ENCODE data around the gene DNAJC18.

The DNAJC18 gene

GRCh38 chr5:139371482-139372435, 67.6 kb downstream of the DNAJC18 start:
- Histone ChIP-seq H3K36me3 (ENCODE audit: control insufficient read depth in 1 of 2, insufficient read depth in 2 of 2, low read length in 2 of 2) (peaks cover 22 to 47% of the 10 kb centered on the region in 2 donors), H3K4me1 (ENCODE audit: control insufficient read depth in 1 of 2, insufficient read depth in 2 of 2, low read length in 2 of 2) (peaks cover 0 to 6% of the 10 kb centered on the region in 2 donors), H3K4me3 (ENCODE audit: low read depth in 1 of 2, low read length in 2 of 2) (no peak overlapping the region), H3K9me3 (ENCODE audit: control insufficient read depth in 1 of 2, low read length in 2 of 2) (no peaks in the 10 kb centered on the region), H3K27ac (ENCODE audit: low read length) (no peak overlapping the region), H3K27me3 (ENCODE audit: low read depth, low read length) (no peaks in the 10 kb centered on the region)

- peaks cover 0 to 6% of the 10 kb centered on the region in 2 donors for H3K4me1 ChIP-seq (ENCODE audit: control insufficient read depth in 1 of 2, insufficient read depth in 2 of 2, low read length in 2 of 2)
- no peaks in the 10 kb centered on the region for H3K9me3 ChIP-seq (ENCODE audit: control insufficient read depth in 1 of 2, low read length in 2 of 2)
- H3K36me3 ChIP-seq (ENCODE audit: control insufficient read depth in 1 of 2, insufficient read depth in 2 of 2, low read length in 2 of 2): peaks cover 34 to 71% of the 10 kb centered on the region in 2 donors
- no peak overlapping the region for H3K4me3 ChIP-seq (ENCODE audit: low read depth in 1 of 2, low read length in 2 of 2)
- no peak overlapping the region for H3K27ac ChIP-seq (ENCODE audit: low read length)
- no peaks in the 10 kb centered on the region for H3K27me3 ChIP-seq (ENCODE audit: low read depth, low read length)
Observed at GRCh38 chr5:139369181-139369580, 70.1 kb downstream of the DNAJC18 start.

- Histone ChIP-seq H3K9me3 (ENCODE audit: control insufficient read depth in 1 of 2, low read length in 2 of 2) (no peaks in the 10 kb centered on the region), H3K4me1 (ENCODE audit: control insufficient read depth in 1 of 2, insufficient read depth in 2 of 2, low read length in 2 of 2) (peaks cover 0 to 1% of the 10 kb centered on the region in 2 donors), H3K27me3 (ENCODE audit: low read depth, low read length) (no peaks in the 10 kb centered on the region), H3K36me3 (ENCODE audit: control insufficient read depth in 1 of 2, insufficient read depth in 2 of 2, low read length in 2 of 2) (peaks cover 39 to 77% of the 10 kb centered on the region in 2 donors), H3K27ac (ENCODE audit: low read length) (no peak overlapping the region), H3K4me3 (ENCODE audit: low read depth in 1 of 2, low read length in 2 of 2) (no peak overlapping the region)
Observed at GRCh38 chr5:139368613-139369012, 70.7 kb downstream of the DNAJC18 start.

GRCh38 chr5:139364466-139364865, 74.9 kb downstream of the DNAJC18 start:
- Histone ChIP-seq H3K27me3 (ENCODE audit: low read depth, low read length) (no peaks in the 10 kb centered on the region), H3K36me3 (ENCODE audit: control insufficient read depth in 1 of 2, insufficient read depth in 2 of 2, low read length in 2 of 2) (peaks cover 31 to 55% of the 10 kb centered on the region in 2 donors), H3K9me3 (ENCODE audit: control insufficient read depth in 1 of 2, low read length in 2 of 2) (no peaks in the 10 kb centered on the region), H3K4me1 (ENCODE audit: control insufficient read depth in 1 of 2, insufficient read depth in 2 of 2, low read length in 2 of 2) (peaks cover 0 to 4% of the 10 kb centered on the region in 2 donors), H3K4me3 (ENCODE audit: low read depth in 1 of 2, low read length in 2 of 2) (no peak overlapping the region), H3K27ac (ENCODE audit: low read length) (no peak overlapping the region)

GRCh38 chr5:139363937-139364336, 75.4 kb downstream of the DNAJC18 start:
- Histone ChIP-seq H3K27ac (ENCODE audit: low read length) (no peak overlapping the region), H3K27me3 (ENCODE audit: low read depth, low read length) (no peaks in the 10 kb centered on the region), H3K9me3 (ENCODE audit: control insufficient read depth in 1 of 2, low read length in 2 of 2) (no peaks in the 10 kb centered on the region), H3K36me3 (ENCODE audit: control insufficient read depth in 1 of 2, insufficient read depth in 2 of 2, low read length in 2 of 2) (peaks cover 27 to 51% of the 10 kb centered on the region in 2 donors), H3K4me1 (ENCODE audit: control insufficient read depth in 1 of 2, insufficient read depth in 2 of 2, low read length in 2 of 2) (peaks cover 0 to 4% of the 10 kb centered on the region in 2 donors), H3K4me3 (ENCODE audit: low read depth in 1 of 2, low read length in 2 of 2) (no peak overlapping the region)

GRCh38 chr5:139361835-139362429, 77.4 kb downstream of the DNAJC18 start:
- Histone ChIP-seq H3K27ac (ENCODE audit: low read length) (no peak overlapping the region), H3K27me3 (ENCODE audit: low read depth, low read length) (no peaks in the 10 kb centered on the region), H3K36me3 (ENCODE audit: control insufficient read depth in 1 of 2, insufficient read depth in 2 of 2, low read length in 2 of 2) (peaks cover 19 to 35% of the 10 kb centered on the region in 2 donors), H3K9me3 (ENCODE audit: control insufficient read depth in 1 of 2, low read length in 2 of 2) (no peaks in the 10 kb centered on the region), H3K4me3 (ENCODE audit: low read depth in 1 of 2, low read length in 2 of 2) (no peak overlapping the region), H3K4me1 (ENCODE audit: control insufficient read depth in 1 of 2, insufficient read depth in 2 of 2, low read length in 2 of 2) (peaks cover 0 to 4% of the 10 kb centered on the region in 2 donors)

- Histone ChIP-seq H3K27ac (ENCODE audit: low read length) (no peak overlapping the region), H3K36me3 (ENCODE audit: control insufficient read depth in 1 of 2, insufficient read depth in 2 of 2, low read length in 2 of 2) (peaks cover 11 to 19% of the 10 kb centered on the region in 2 donors), H3K9me3 (ENCODE audit: control insufficient read depth in 1 of 2, low read length in 2 of 2) (no peaks in the 10 kb centered on the region), H3K27me3 (ENCODE audit: low read depth, low read length) (no peaks in the 10 kb centered on the region), H3K4me1 (ENCODE audit: control insufficient read depth in 1 of 2, insufficient read depth in 2 of 2, low read length in 2 of 2) (peaks cover 0 to 4% of the 10 kb centered on the region in 2 donors), H3K4me3 (ENCODE audit: low read depth in 1 of 2, low read length in 2 of 2) (no peak overlapping the region)
Observed at GRCh38 chr5:139360384-139360783, 78.9 kb downstream of the DNAJC18 start.

Data from muscle layer of duodenum (tissue), 2 donors.